AG09309 (cell line): ENCODE results near the gene MCM7.

ENCODE experiments used
- DNase-seq: peaks from one replicate; pipeline ENCODE4 v3.0.0-alpha.2; 2010; ENCODE audit warnings: low read depth
- H3K4me3 ChIP-seq: 2 replicates; pipeline ENCODE4 v1.5.1; 2011; ENCODE audit warnings: mild to moderate bottlenecking, low read depth, low read length, moderate library complexity; ENCODE audit not compliant: control insufficient read depth
- CTCF ChIP-seq: IDR thresholded peaks from 2 replicates; pipeline ENCODE4 v1.5.1; 2011; ENCODE audit warnings: mild to moderate bottlenecking, low read depth, low read length, inconsistent platforms; ENCODE audit not compliant: insufficient read depth, control insufficient read depth; ENCODE audit errors: missing control alignments

Gene MCM7

DNA sequence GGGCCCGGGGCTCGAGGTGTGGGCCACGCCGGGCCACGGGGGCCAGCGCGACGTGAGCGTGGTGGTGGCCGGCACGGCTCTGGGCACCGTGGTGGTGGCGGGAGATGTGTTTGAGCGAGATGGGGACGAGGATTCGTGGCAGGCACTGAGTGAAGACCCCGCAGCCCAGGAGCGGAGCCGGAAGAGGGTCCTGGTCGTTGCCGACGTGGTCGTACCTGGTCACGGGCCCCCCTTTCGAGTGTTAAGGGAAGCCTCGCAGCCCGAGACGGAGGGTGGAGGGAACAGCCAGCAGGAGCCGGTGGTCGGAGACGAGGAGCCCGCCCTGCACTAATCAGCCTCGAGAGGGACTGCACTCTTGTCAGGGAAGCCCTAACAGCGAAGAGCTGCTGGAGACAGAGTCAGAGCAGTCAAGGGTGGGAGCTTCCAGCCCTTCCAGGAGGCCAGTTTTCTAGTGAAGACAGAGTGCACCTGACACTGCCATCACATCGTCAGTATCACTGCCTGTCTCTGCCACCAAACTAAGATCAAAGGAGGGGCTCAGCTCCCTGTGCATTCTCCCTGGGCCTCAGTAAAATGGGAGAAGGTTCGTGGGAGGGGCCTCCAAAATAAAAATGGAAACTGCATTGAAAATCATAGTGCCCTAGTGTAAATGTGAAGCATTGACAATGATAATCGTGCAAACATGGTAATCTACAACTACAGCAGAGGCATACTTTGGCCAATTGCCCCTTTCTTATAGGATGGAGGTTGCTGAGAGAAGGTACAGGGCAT lies 26.9 kb upstream of the MCM7 start:
- no peak for TF ChIP-seq CTCF
- H3K4me3 ChIP-seq, result peak overlapping the region; percentile 91
- DNase-seq, result no peak

DNA sequence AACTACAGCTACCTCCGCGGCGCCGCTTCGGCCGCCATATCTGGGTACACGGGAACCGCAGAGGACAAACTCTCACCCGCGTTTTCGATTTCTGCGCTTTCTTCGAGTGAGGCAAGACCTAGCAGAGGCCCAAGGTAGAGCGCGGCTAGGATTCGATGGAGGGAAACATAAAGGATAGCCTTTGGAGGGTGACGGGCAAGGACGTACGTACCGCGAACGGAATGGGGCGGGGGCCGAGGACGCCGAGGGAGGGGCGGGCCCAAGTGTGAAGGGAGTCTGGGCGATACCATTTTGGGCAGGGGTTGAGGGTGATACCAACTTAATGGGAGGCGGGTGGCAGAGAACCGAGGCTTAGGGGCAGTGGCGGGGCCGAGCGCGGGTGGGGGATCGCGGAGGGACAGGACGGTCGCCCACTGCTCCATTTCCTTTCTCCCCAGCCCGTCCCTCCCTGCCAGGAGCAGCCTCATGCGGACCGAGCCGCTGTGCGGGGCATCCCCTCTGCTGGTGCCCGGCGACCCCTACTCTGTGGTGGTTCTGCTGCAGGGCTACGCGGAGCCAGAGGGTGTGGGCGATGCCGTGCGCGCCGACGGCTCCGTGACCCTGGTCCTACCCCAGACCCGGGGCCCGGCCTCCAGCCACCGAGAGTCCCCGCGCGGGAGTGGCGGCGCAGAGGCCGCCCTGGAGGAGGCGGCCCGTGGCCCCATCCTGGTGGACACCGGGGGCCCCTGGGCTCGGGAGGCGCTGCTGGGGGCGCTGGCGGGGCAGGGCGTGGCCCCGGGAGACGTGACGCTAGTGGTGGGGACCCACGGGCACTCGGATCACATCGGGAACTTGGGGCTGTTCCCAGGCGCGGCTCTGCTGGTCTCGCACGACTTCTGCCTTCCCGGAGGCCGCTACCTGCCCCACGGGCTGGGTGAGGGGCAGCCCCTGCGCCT lies 26.0 kb upstream of the MCM7 start, which contains the start of gene MBLAC1:
MBLAC1 (plus strand) TSS at position 37 of the 935 bp plus-strand sequence; CDS start at position 466, 429 bp downstream.
- peak within 1 kb of the TSS; percentile 91 for H3K4me3 ChIP-seq
- TF ChIP-seq CTCF, result no peak
- peak; percentile 79 for DNase-seq

DNA sequence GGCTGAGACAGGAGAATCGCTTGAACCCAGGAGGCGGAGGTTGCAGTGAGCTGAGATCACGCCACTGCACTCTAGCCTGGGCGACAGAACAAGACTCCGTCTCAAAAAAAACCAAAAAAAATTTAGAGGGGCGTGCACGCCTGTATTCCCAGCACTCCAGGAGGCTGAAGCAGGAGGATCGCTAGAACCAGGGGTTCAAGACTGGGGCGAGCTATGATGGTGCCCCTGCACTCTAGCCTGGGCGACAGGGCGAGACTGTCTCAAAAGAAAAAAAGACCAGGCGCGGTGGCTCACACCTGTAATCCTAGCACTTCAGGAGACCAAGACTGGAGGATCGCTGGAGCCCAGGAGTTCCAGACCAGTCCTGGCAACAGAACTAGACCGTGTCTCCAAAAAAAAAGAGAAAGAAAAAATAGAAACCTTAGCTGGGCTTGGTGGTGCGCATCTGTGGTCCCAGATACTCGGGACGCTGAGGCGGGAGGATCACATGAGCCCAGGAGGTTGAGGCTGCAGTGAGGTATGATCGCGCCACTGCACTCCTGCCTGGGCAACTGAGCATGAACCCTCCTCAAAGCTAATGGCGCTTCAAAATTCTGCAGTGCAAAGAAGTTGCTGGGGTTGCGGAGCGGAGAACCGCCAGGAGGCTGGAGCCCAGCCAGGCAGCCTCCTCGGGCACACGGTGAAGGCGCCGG lies 25.2 kb upstream of the MCM7 start:
- H3K4me3 ChIP-seq, result peak overlapping the region; percentile 91
- no peak for DNase-seq
- no peak for TF ChIP-seq CTCF

DNA sequence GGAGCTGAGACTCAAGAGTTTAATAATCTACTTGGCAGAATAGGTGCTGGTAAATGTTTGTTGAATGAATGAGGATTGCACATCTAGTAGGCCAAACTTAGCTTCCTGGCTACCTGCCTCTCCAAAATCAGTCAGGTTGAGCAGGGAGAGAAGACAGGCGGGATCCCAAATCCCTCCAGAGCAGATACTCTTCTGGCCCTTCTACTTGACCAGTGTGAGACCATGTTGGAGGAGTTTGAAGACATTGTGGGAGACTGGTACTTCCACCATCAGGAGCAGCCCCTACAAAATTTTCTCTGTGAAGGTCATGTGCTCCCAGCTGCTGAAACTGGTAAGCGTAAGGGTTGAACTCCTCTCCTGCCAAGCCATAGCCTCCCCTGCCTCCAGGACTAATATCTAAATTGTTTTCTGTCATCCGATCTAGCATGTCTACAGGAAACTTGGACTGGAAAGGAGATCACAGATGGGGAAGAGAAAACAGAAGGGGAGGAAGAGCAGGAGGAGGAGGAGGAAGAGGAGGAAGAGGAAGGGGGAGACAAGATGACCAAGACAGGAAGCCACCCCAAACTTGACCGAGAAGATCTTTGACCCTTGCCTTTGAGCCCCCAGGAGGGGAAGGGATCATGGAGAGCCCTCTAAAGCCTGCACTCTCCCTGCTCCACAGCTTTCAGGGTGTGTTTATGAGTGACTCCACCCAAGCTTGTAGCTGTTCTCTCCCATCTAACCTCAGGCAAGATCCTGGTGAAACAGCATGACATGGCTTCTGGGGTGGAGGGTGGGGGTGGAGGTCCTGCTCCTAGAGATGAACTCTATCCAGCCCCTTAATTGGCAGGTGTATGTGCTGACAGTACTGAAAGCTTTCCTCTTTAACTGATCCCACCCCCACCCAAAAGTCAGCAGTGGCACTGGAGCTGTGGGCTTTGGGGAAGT lies 23.4 kb upstream of the MCM7 start:
- TF ChIP-seq CTCF, result no peak
- no peak for DNase-seq
- H3K4me3 ChIP-seq, result no peak overlapping the region

DNA sequence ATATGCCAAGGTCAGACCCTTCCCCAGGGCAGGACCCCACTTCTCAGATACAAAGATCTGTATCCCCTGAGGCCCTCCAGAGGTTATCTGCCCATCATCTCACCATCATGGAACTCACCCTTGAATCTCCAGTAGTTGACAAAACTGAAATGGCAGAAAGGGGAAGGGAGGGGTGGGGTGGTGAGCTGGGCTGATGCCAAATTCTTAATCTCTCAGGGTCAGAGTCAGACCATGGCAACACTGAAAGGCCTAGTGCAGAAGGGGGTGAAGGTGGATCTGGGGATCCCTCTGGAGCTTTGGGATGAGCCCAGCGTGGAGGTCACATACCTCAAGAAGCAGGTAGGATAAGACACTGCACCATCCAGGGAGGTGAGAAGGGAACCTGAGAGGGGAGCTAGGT lies 21.4 kb upstream of the MCM7 start:
- no peak for TF ChIP-seq CTCF
- DNase-seq, result no peak

More for the DNA sequence above, 21.4 kb upstream of the MCM7 start:
- H3K4me3 ChIP-seq, result no peak overlapping the region
